PC-9 (cell line): Measurements from ENCODE around the gene EHMT1. TPM values are rescaled to one million over a fixed set of nuclear protein-coding genes. Genes with fewer than 3 reads are reported as not detected.
A peak's percentile ranks its signal among the peaks of the same experiment; 100 is the strongest.

ENCODE experiments used
- BruUV-seq: library from RNA; stranded (reverse); fragments of 400-500 nt; replicated peaks from 2 replicates; lab custom pipeline; 2021; lab: Mats Ljungman, UMichigan
- CTCF ChIA-PET: fragments of 300-600 bp; sonication (Branson Sonifier 250); formaldehyde crosslinking; loops from one replicate; lab custom pipeline; 2022; ENCODE audit warnings: antibody characterized with exemption; lab: Charles Lee
- POLR2A ChIA-PET: fragments of 300-600 bp; sonication (Branson Sonifier 250); formaldehyde crosslinking; loops from one replicate; lab custom pipeline; 2022; ENCODE audit warnings: antibody characterized with exemption; ENCODE audit not compliant: unreplicated experiment; lab: Charles Lee
- DNase-seq, 2 experiments: peaks; one replicate each; pipeline versions ENCODE4 v3.0.0 to v3.0.0-alpha.2; 2015 to 2022; ENCODE audit warnings: mixed read lengths in 1 of 2
- H2AFZ ChIP-seq: fragments of 200-600 bp; sonication (generic); 2 replicates; pipeline ENCODE4 v1.8.1; 2017; ENCODE audit warnings: antibody characterized with exemption
- H3F3A ChIP-seq: fragments of 200-600 bp; sonication (generic); 2 replicates; pipeline ENCODE4 v1.8.1; 2017; ENCODE audit warnings: antibody characterized with exemption, mild to moderate bottlenecking, low read depth; ENCODE audit not compliant: insufficient read depth
- H3K27ac ChIP-seq: fragments of 200-600 bp; sonication (generic); 2 replicates; pipeline ENCODE4 v1.6.1; 2016; ENCODE audit warnings: mixed run types
- H3K27me3 ChIP-seq: fragments of 200-600 bp; sonication (generic); 2 replicates; pipeline ENCODE4 v1.6.1; 2016; ENCODE audit warnings: low read depth, mixed run types; ENCODE audit not compliant: insufficient read depth
- H3K36me3 ChIP-seq: fragments of 200-600 bp; sonication (generic); 2 replicates; pipeline ENCODE4 v1.6.1; 2016; ENCODE audit warnings: low read depth, mixed run types
- H3K4me1 ChIP-seq: fragments of 200-600 bp; sonication (generic); replicated peaks from 2 replicates; pipeline ENCODE4 v1.6.1; 2016; ENCODE audit warnings: mixed run types; ENCODE audit not compliant: insufficient read depth
- H3K4me2 ChIP-seq: fragments of 200-600 bp; sonication (generic); 2 replicates; pipeline ENCODE4 v1.6.1; 2017; ENCODE audit warnings: mixed run types
- H3K4me3 ChIP-seq: fragments of 200-600 bp; sonication (generic); 2 replicates; pipeline ENCODE4 v1.6.1; 2016; ENCODE audit warnings: mixed run types
- H3K79me2 ChIP-seq: fragments of 200-600 bp; sonication (generic); 2 replicates; pipeline ENCODE4 v1.6.1; 2017; ENCODE audit warnings: low read depth, mixed run types
- H3K9me2 ChIP-seq: fragments of 200-600 bp; sonication (generic); 2 replicates; pipeline ENCODE4 v1.8.1; 2017; ENCODE audit warnings: mild to moderate bottlenecking; ENCODE audit not compliant: insufficient read depth
- H3K9me3 ChIP-seq: fragments of 200-600 bp; sonication (generic); 2 replicates; pipeline ENCODE4 v1.8.1; 2016; ENCODE audit warnings: low read depth; ENCODE audit not compliant: insufficient read depth
- H4K20me1 ChIP-seq: fragments of 200-600 bp; sonication (generic); 2 replicates; pipeline ENCODE4 v1.8.1; 2017; ENCODE audit not compliant: insufficient read depth
- EZH2 ChIP-seq: fragments of 200-600 bp; sonication (generic); IDR thresholded peaks from 2 replicates; pipeline ENCODE4 v1.8.0; 2017; ENCODE audit warnings: antibody characterized with exemption, low read depth
- intact Hi-C: fragments of 100-400 bp; cut with micrococcal nuclease; formaldehyde crosslinking; loops from one replicate; pipeline ENCODE4 v1.10.0; 2022; ENCODE audit not compliant: unreplicated experiment
- total RNA-seq: library from RNA; stranded (reverse); gene quantifications from 2 replicates; pipeline ENCODE4 v1.2.3, GENCODE V29; 2021
- TF ChIP-seq, protein P1 (sequence below): fragments of 200-600 bp; sonication (generic); conservative IDR thresholded peaks from 2 replicates; pipeline ENCODE4 v1.6.1; 2017; ENCODE audit warnings: mixed run types, antibody characterized with exemption, mild to moderate bottlenecking, moderate library complexity

The EHMT1 gene
- total RNA-seq, 1 experiment from 2014 or later, result 116 TPM

GRCh38 chr9:137694236-137694959, 75.6 kb downstream of the EHMT1 start:
- CTCF ChIA-PET, result no interaction called here
- TF ChIP-seq EZH2, result no peak
- TF ChIP-seq, protein P1, sequence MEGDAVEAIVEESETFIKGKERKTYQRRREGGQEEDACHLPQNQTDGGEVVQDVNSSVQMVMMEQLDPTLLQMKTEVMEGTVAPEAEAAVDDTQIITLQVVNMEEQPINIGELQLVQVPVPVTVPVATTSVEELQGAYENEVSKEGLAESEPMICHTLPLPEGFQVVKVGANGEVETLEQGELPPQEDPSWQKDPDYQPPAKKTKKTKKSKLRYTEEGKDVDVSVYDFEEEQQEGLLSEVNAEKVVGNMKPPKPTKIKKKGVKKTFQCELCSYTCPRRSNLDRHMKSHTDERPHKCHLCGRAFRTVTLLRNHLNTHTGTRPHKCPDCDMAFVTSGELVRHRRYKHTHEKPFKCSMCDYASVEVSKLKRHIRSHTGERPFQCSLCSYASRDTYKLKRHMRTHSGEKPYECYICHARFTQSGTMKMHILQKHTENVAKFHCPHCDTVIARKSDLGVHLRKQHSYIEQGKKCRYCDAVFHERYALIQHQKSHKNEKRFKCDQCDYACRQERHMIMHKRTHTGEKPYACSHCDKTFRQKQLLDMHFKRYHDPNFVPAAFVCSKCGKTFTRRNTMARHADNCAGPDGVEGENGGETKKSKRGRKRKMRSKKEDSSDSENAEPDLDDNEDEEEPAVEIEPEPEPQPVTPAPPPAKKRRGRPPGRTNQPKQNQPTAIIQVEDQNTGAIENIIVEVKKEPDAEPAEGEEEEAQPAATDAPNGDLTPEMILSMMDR, result no peak
- no peaks in the 10 kb centered on the region for H3K9me2 ChIP-seq
- peaks cover 7% of the 10 kb centered on the region; the same call in 1 of the 2 replicates for H3F3A ChIP-seq
- no peak overlapping the region for H3K4me3 ChIP-seq
- H3K9me3 ChIP-seq, result no peaks in the 10 kb centered on the region
- POLR2A ChIA-PET, result no interaction called here
- H3K27me3 ChIP-seq, result no peaks in the 10 kb centered on the region
- no peak overlapping the region for H2AFZ ChIP-seq
- no peaks in the 10 kb centered on the region for H3K4me1 ChIP-seq
- H3K36me3 ChIP-seq, result no peaks in the 10 kb centered on the region
- peaks cover 55% of the 10 kb centered on the region for H3K79me2 ChIP-seq
- DNase-seq, result no peak
- intact Hi-C loops, result no loop called here
- no TSS peak for BruUV-seq
- H3K4me2 ChIP-seq, result no peak overlapping the region
- H3K27ac ChIP-seq, result no peak overlapping the region
- H4K20me1 ChIP-seq, result peaks cover 57% of the 10 kb centered on the region

GRCh38 chr9:137694962-137695875, 76.4 kb downstream of the EHMT1 start:
- H3K36me3 ChIP-seq, result no peaks in the 10 kb centered on the region
- no peak overlapping the region for H2AFZ ChIP-seq
- DNase-seq, result peak in 1 of 2 experiments; percentile 12
- peaks cover 49% of the 10 kb centered on the region for H4K20me1 ChIP-seq
- H3K9me3 ChIP-seq, result no peaks in the 10 kb centered on the region
- H3K27me3 ChIP-seq, result no peaks in the 10 kb centered on the region
- no peak overlapping the region for H3K4me3 ChIP-seq
- intact Hi-C loops, result no loop called here
- H3K79me2 ChIP-seq, result peaks cover 54% of the 10 kb centered on the region
- BruUV-seq, result no TSS peak
- no peak for TF ChIP-seq EZH2
- TF ChIP-seq, protein P1, result peak; percentile 54
- ChIA-PET CTCF (no interaction called here), POLR2A (no interaction called here)
- no peaks in the 10 kb centered on the region for H3F3A ChIP-seq
- no peaks in the 10 kb centered on the region for H3K9me2 ChIP-seq
- no peak overlapping the region for H3K27ac ChIP-seq
- H3K4me2 ChIP-seq, result no peak overlapping the region
- no peaks in the 10 kb centered on the region for H3K4me1 ChIP-seq

DNA sequence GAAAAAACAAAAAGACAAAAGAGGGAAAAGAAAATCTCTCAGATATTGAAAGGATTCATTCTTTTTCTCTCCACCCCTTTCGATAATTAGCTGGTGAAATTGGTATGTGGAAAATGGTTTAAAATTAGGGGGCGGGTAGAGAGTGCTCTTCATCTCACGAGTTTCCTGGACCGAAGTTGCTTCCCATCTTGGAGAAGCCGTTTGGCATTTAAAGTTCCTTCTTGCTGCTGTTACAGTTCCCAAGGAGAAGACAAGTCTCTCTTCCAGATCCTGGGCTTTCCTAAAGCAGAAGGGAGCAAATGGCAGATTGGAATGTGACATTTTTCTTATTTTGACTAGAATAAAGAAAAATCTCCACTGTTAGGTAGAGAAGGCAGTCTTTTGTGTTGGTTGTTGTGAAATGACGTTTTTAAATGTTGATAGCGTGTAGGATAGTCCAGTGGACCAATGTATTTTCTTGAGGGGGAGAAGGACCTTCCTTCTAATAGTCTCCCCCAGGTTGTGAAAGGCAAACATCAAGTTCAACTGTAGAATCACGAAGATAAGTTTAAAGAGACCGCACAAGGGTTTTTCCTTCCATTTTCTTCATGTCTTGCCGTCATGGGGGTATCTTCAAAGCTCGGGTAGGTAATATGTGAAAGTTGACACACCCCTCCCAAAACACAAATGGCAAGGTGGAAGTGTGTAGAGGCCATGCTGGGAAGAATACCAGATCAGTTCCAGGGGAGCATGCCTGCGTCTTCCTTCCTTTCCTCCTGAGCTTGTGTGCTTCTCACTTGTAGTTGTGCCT, 77.5 kb downstream of the EHMT1 start:
- DNase-seq, result no peak
- Histone ChIP-seq H3K79me2 (peaks cover 58% of the 10 kb centered on the region), H3K9me3 (no peaks in the 10 kb centered on the region), H3K4me2 (no peak overlapping the region), H3K9me2 (no peaks in the 10 kb centered on the region), H3F3A (no peaks in the 10 kb centered on the region), H3K4me3 (no peak overlapping the region), H2AFZ (no peak overlapping the region), H3K27ac (no peak overlapping the region), H3K27me3 (no peaks in the 10 kb centered on the region), H3K4me1 (no peaks in the 10 kb centered on the region), H3K36me3 (no peaks in the 10 kb centered on the region), H4K20me1 (peaks cover 39% of the 10 kb centered on the region)
- ChIA-PET CTCF (no interaction called here), POLR2A (no interaction called here)
- intact Hi-C loops, result no loop called here
- TF ChIP-seq, protein P1, result no peak
- TF ChIP-seq EZH2, result no peak
- BruUV-seq, result no TSS peak
